K562 (cell line): ENCODE measurements around the gene PTPRZ1. TPM values are rescaled to one million over a fixed set of nuclear protein-coding genes. Genes with fewer than 3 reads are reported as not detected.

Experiments used
- ATAC-seq: fragments of 200-7000 bp; cut with Tn5 transposase; 3 replicates; pipeline ENCODE4 v1.9.1; 2020; ENCODE audit warnings: moderate library complexity
- BruUV-seq: library from RNA; stranded (reverse); fragments of 400-500 nt; replicated peaks from 2 replicates; lab custom pipeline; 2021; lab: Mats Ljungman, UMichigan
- CTCF ChIA-PET: fragments of 300-600 bp; formaldehyde crosslinking; extraction: SDS; loops from one replicate; lab custom pipeline; 2021; ENCODE audit warnings: low intra/inter-chr PET ratio; lab: Yijun Ruan, JAX
- POLR2A ChIA-PET: fragments of 300-600, 350-650 bp; sonication (Branson Sonifier 250); formaldehyde crosslinking; extraction: SDS; loops from one replicate; lab custom pipeline; 2021; ENCODE audit warnings: antibody characterized with exemption, inconsistent platforms; lab: Yijun Ruan, JAX
- DNase-seq, 4 experiments: peaks; one replicate each; pipeline versions ENCODE4 v3.0.0 to v3.0.0-alpha.2; 2011 to 2018; ENCODE audit warnings: low spot score in 3 of 4, mixed read lengths in 3 of 4; ENCODE audit errors: extremely low read depth in 1 of 4
- FAIRE-seq: peaks from 2 replicates; lab custom pipeline; 2011; peaks lifted over from hg19 to GRCh38; lab: Jason Lieb, UNC
- H2AFZ ChIP-seq: 2 replicates; pipeline ENCODE4 v1.6.0; 2011; ENCODE audit warnings: low read depth, low read length, control low read depth, inconsistent platforms
- H3K27ac ChIP-seq: fragments of 200-600 bp; 3 replicates; pipeline ENCODE4 v1.8.0; 2011; ENCODE audit warnings: low read depth, mild to moderate bottlenecking, control low read depth, inconsistent platforms, low read length, moderate library complexity, mixed read lengths; ENCODE audit errors: extremely low read depth
- H3K27me3 ChIP-seq, 2 experiments: fragments of 300-600 bp in 1 of 2; 2 replicates in 1 of 2; 3 replicates in 1 of 2; pipeline versions ENCODE4 v1.6.0 to v1.8.0; 2011; ENCODE audit warnings: inconsistent platforms in 2 of 2, low read length in 2 of 2, mild to moderate bottlenecking in 1 of 2, mixed read lengths in 1 of 2, moderate library complexity in 1 of 2; ENCODE audit not compliant: control insufficient read depth in 2 of 2, insufficient read depth in 2 of 2
- H3K36me3 ChIP-seq: fragments of 300-600 bp; 3 replicates; pipeline ENCODE4 v1.8.0; 2011; ENCODE audit warnings: mild to moderate bottlenecking, low read length, inconsistent platforms; ENCODE audit not compliant: control insufficient read depth, insufficient read depth
- H3K4me1 ChIP-seq, 2 experiments: fragments of 200-600 bp in 1 of 2; replicated peaks in 1 of 2; 2 replicates in 1 of 2; 3 replicates in 1 of 2; pipeline versions ENCODE4 v1.5.1 to v1.8.0; 2011; ENCODE audit warnings: inconsistent platforms in 2 of 2, low read length in 2 of 2, mild to moderate bottlenecking in 1 of 2, mixed read lengths in 1 of 2, moderate library complexity in 1 of 2; ENCODE audit not compliant: control insufficient read depth in 2 of 2, insufficient read depth in 2 of 2
- H3K4me2 ChIP-seq: 2 replicates; pipeline ENCODE4 v1.6.1; 2011; ENCODE audit warnings: low read length, control low read depth, inconsistent platforms, mixed read lengths; ENCODE audit not compliant: insufficient read depth
- H3K4me3 ChIP-seq: fragments of 200-600 bp; sonication (generic), shearing (Covaris generic); 2 replicates; pipeline ENCODE4 v1.5.1; 2016; ENCODE audit warnings: control low read depth, inconsistent platforms
- H3K79me2 ChIP-seq: fragments of 200-600 bp; 3 replicates; pipeline ENCODE4 v1.8.0; 2011; ENCODE audit warnings: low read length, inconsistent platforms; ENCODE audit not compliant: control insufficient read depth, insufficient read depth
- H3K9ac ChIP-seq, 2 experiments: 2 replicates each; pipeline versions ENCODE4 v1.6.0 to v1.6.1; 2011; ENCODE audit warnings: low read depth in 2 of 2, low read length in 2 of 2, control low read depth in 1 of 2, inconsistent platforms in 1 of 2, mild to moderate bottlenecking in 1 of 2, mixed read lengths in 1 of 2; ENCODE audit not compliant: insufficient read depth in 1 of 2
- H3K9me1 ChIP-seq: one replicate; pipeline ENCODE4 v1.6.0; 2011; ENCODE audit warnings: inconsistent platforms, mild to moderate bottlenecking, low read length, moderate library complexity; ENCODE audit not compliant: control insufficient read depth, insufficient read depth
- H3K9me3 ChIP-seq: replicated peaks from 2 replicates; pipeline ENCODE4 v1.5.1; 2011; ENCODE audit warnings: low read depth, low read length, inconsistent platforms; ENCODE audit not compliant: control insufficient read depth, insufficient read depth
- H4K20me1 ChIP-seq: replicated peaks from 2 replicates; pipeline ENCODE4 v1.6.1; 2011; ENCODE audit warnings: low read length, inconsistent platforms, mixed read lengths; ENCODE audit not compliant: control insufficient read depth, insufficient read depth
- ATF6 ChIP-seq: sonication (generic); formaldehyde crosslinking; IDR thresholded peaks from 2 replicates; pipeline ENCODE4 v1.4.0; 2020; ENCODE audit warnings: mild to moderate bottlenecking, missing genetic modification reagents
- BRCA1 ChIP-seq, 2 experiments: fragments of 450-650 bp in 1 of 2; sonication (generic) in 1 of 2; formaldehyde crosslinking in 1 of 2; IDR thresholded peaks; 2 replicates each; pipeline versions ENCODE4 v1.5.0 to v1.6.1; 2017 to 2020; ENCODE audit warnings: mild to moderate bottlenecking in 1 of 2, missing genetic modification reagents in 1 of 2
- FOXP1 ChIP-seq: sonication (generic); formaldehyde crosslinking; IDR thresholded peaks from 2 replicates; pipeline ENCODE4 v1.8.0; 2022; ENCODE audit warnings: mild to moderate bottlenecking, missing genetic modification reagents
- SLC30A9 ChIP-seq: fragments of 250-450 bp; sonication (Bioruptor Pico); IDR thresholded peaks from 2 replicates; pipeline ENCODE4 v1.8.0; 2022; ENCODE audit warnings: mild to moderate bottlenecking, moderate library complexity
- SREBF2 ChIP-seq: sonication (generic); formaldehyde crosslinking; IDR thresholded peaks from 2 replicates; pipeline ENCODE4 v1.4.0; 2020; ENCODE audit warnings: mild to moderate bottlenecking, missing genetic modification reagents
- TRIM24 ChIP-seq, 2 experiments: fragments of 450-650 bp; IDR thresholded peaks; 2 replicates each; pipeline ENCODE4 v1.6.1; 2016
- WGBS: fragments of 100-300 bp; shearing (Covaris generic); methylation state at CpG from one replicate; pipeline ENCODE4 v1.1.6; 2016; ENCODE audit warnings: low coverage, mixed read lengths; ENCODE audit not compliant: insufficient coverage; ENCODE audit errors: missing lambda C conversion rate; 5-methylcytosine and 5-hydroxymethylcytosine counted together
- in situ Hi-C: fragments of 300-500 bp; cut with MboI; formaldehyde crosslinking; loops from 4 replicates; pipeline ENCODE4 v1.15.0; 2018; ENCODE audit warnings: inconsistent platforms, mixed read lengths
- intact Hi-C: fragments of 100-400 bp; cut with micrococcal nuclease; formaldehyde crosslinking; loops from 2 replicates; pipeline ENCODE4 v1.14.2; 2022
- polyA plus RNA-seq, 8 experiments: library from polyadenylated mRNA; depleted of rRNA in 4 of 8; stranded (reverse) in 5 of 8; unstranded in 3 of 8; fragments of >200 nt; fragmentation: Nextera tagmentation in 2 of 8; fragmentation: Illumina TruSeq in 1 of 8; extraction: Ambion mirVana in 2 of 8; extraction: Trizol in 1 of 8; gene quantifications; 2 replicates each; pipeline versions ENCODE4 v1.2.1 to v1.2.3, GENCODE V29; 2011 to 2014; ENCODE audit warnings: inconsistent platforms in 1 of 8, missing spikeins in 1 of 8
- total RNA-seq, 7 experiments: library from RNA; depleted of rRNA in 6 of 7; stranded (reverse); fragments of >200 nt in 6 of 7; fragmentation: Illumina TruSeq in 2 of 7; extraction: Trizol in 2 of 7; gene quantifications; 2 replicates each; pipeline versions ENCODE4 v1.2.1 to v1.2.3, GENCODE V29; 2011 to 2021; ENCODE audit warnings: low replicate concordance in 1 of 7

The PTPRZ1 gene
- total and polyA plus RNA-seq, 9 of the 15 experiments (the other 6 are each of a cell fraction or from before 2014, with no cell fraction given), result 0.04 TPM; not detected in 7

GRCh38 chr7:121913947-121914675 is 41.1 kb downstream of the PTPRZ1 start:
- no peak for ATAC-seq
- no peak overlapping the region for H3K9ac ChIP-seq
- H3K9me1 ChIP-seq, result no peaks in the 10 kb centered on the region
- CTCF ChIA-PET, result no interaction called here
- no peaks in the 10 kb centered on the region for H3K36me3 ChIP-seq
- TF ChIP-seq TRIM24 (IDR thresholded peaks at IDR 0.05) (no peak), BRCA1 (IDR thresholded peaks at IDR 0.05) (no peak), BRCA1 (CRISPR knock-in tag; IDR thresholded peaks at IDR 0.05) (no peak), FOXP1 (CRISPR knock-in tag) (no peak), ATF6 (no peak), SLC30A9 (CRISPR knock-in tag) (no peak), SREBF2 (no peak)
- TF ChIP-seq, all 486 proteins: peak for 0
- no peak overlapping the region for H3K27ac ChIP-seq
- no peaks in the 10 kb centered on the region for H3K27me3 ChIP-seq
- no peaks in the 10 kb centered on the region for H4K20me1 ChIP-seq
- no peaks in the 10 kb centered on the region for H3K79me2 ChIP-seq
- 2% methylated on average over 8 of the region's 8 CpGs for WGBS
- FAIRE-seq, result no peak
- in situ Hi-C loops, result no loop called here
- POLR2A ChIA-PET, result no interaction called here
- intact Hi-C loops, result no loop called here
- no TSS peak for BruUV-seq
- H2AFZ ChIP-seq, result no peak overlapping the region
- H3K4me3 ChIP-seq, result no peak overlapping the region
- H3K9me3 ChIP-seq, result no peaks in the 10 kb centered on the region
- no peak overlapping the region for H3K4me2 ChIP-seq
- no peak for DNase-seq
- H3K4me1 ChIP-seq, result no peaks in the 10 kb centered on the region
